H1 (cell line): ENCODE results near the gene RNU7-1. TPM values are rescaled to one million over a fixed set of nuclear protein-coding genes. Genes with fewer than 3 reads are reported as not detected.

ENCODE experiments used
- BCL11A ChIP-seq, 2 experiments: IDR thresholded peaks; one replicate each; pipeline ENCODE4 v1.6.1; 2011; ENCODE audit warnings: low read depth in 2 of 2, low read length in 2 of 2, mild to moderate bottlenecking in 2 of 2
- BRCA1 ChIP-seq: IDR thresholded peaks from 2 replicates; pipeline ENCODE4 v1.6.1; 2012; ENCODE audit warnings: low read depth, low read length, improper control_type of control experiment
- CHD1 ChIP-seq: IDR thresholded peaks from 2 replicates; pipeline ENCODE4 v1.6.1; 2012; ENCODE audit warnings: low read depth, low read length, improper control_type of control experiment
- CHD2 ChIP-seq: IDR thresholded peaks from 2 replicates; pipeline ENCODE4 v1.6.1; 2012; ENCODE audit warnings: low read length, improper control_type of control experiment
- GTF2F1 ChIP-seq: IDR thresholded peaks from 2 replicates; pipeline ENCODE4 v1.6.1; 2012; ENCODE audit warnings: low read depth, low read length, improper control_type of control experiment, borderline replicate concordance
- HDAC2 ChIP-seq, 2 experiments: fragments of 300-600 bp in 1 of 2; sonication (generic) in 1 of 2; IDR thresholded peaks; 2 replicates each; pipeline ENCODE4 v1.6.1; 2011 to 2012; ENCODE audit warnings: low read depth in 2 of 2, low read length in 2 of 2, mild to moderate bottlenecking in 2 of 2, moderate library complexity in 2 of 2, borderline replicate concordance in 1 of 2, inconsistent platforms in 1 of 2
- KDM4A ChIP-seq: IDR thresholded peaks from one replicate; pipeline ENCODE4 v1.7.1; 2012; ENCODE audit warnings: low read depth, mild to moderate bottlenecking, moderate library complexity, low read length, inconsistent platforms; ENCODE audit not compliant: severe bottlenecking
- KDM5A ChIP-seq: fragments of 200-600 bp; IDR thresholded peaks from 2 replicates; pipeline ENCODE4 v1.7.1; 2012; ENCODE audit warnings: mild to moderate bottlenecking, low read length, inconsistent platforms, mixed read lengths
- MAFK ChIP-seq: IDR thresholded peaks from 2 replicates; pipeline ENCODE4 v1.6.1; 2012; ENCODE audit warnings: low read depth, mild to moderate bottlenecking, improper control_type of control experiment, low read length
- NRF1 ChIP-seq: IDR thresholded peaks from 2 replicates; pipeline ENCODE4 v1.6.1; 2011; ENCODE audit warnings: mild to moderate bottlenecking, low read depth, low read length, improper control_type of control experiment
- PHF8 ChIP-seq: fragments of 200-600 bp; sonication (generic); conservative IDR thresholded peaks from 2 replicates; pipeline ENCODE4 v1.7.1; 2012; ENCODE audit warnings: low read depth, mild to moderate bottlenecking, inconsistent platforms, low read length, moderate library complexity
- POLR2A ChIP-seq, 2 experiments: IDR thresholded peaks; 1 replicate in 1 of 2; 2 replicates in 1 of 2; pipeline ENCODE4 v1.6.1; 2011; ENCODE audit warnings: low read depth in 2 of 2, low read length in 2 of 2, mild to moderate bottlenecking in 2 of 2; ENCODE audit errors: control extremely low read depth in 1 of 2
- POU5F1 ChIP-seq: IDR thresholded peaks from 2 replicates; pipeline ENCODE4 v1.6.1; 2011; ENCODE audit warnings: low read depth, mild to moderate bottlenecking, low read length, moderate library complexity
- RBBP5 ChIP-seq: IDR thresholded peaks from 2 replicates; pipeline ENCODE4 v1.7.1; 2012; ENCODE audit warnings: low read depth, mild to moderate bottlenecking, inconsistent platforms, low read length, moderate library complexity, borderline replicate concordance
- RXRA ChIP-seq: IDR thresholded peaks from 2 replicates; pipeline ENCODE4 v1.6.1; 2011; ENCODE audit warnings: low read depth, mild to moderate bottlenecking, low read length, moderate library complexity; ENCODE audit not compliant: insufficient read depth
- SAP30 ChIP-seq: fragments of 300-600 bp; sonication (generic); IDR thresholded peaks from 2 replicates; pipeline ENCODE4 v1.7.1; 2012; ENCODE audit warnings: low read length, moderate library complexity, mild to moderate bottlenecking, inconsistent platforms; ENCODE audit not compliant: insufficient read depth, insufficient replicate concordance
- SIN3A ChIP-seq, 2 experiments: IDR thresholded peaks in 1 of 2; conservative IDR thresholded peaks in 1 of 2; 2 replicates each; pipeline ENCODE4 v1.6.1; 2011 to 2012; ENCODE audit warnings: low read length in 2 of 2, improper control_type of control experiment in 1 of 2, low read depth in 1 of 2, mild to moderate bottlenecking in 1 of 2
- SIRT6 ChIP-seq: IDR thresholded peaks from one replicate; pipeline ENCODE4 v1.7.1; 2012; ENCODE audit warnings: low read length, inconsistent platforms
- SP2 ChIP-seq: IDR thresholded peaks from 2 replicates; pipeline ENCODE4 v1.6.1; 2012; ENCODE audit warnings: mild to moderate bottlenecking, low read length, inconsistent platforms
- TAF1 ChIP-seq: IDR thresholded peaks from 2 replicates; pipeline ENCODE4 v1.6.1; 2011; ENCODE audit warnings: mild to moderate bottlenecking, low read depth, low read length
- TAF7 ChIP-seq: optimal IDR thresholded peaks from 2 replicates; pipeline ENCODE3; 2011; ENCODE audit warnings: low read depth, mild to moderate bottlenecking, inconsistent platforms, low read length, moderate library complexity, borderline replicate concordance
- TCF12 ChIP-seq: IDR thresholded peaks from 2 replicates; pipeline ENCODE4 v1.6.1; 2011; ENCODE audit warnings: low read depth, mild to moderate bottlenecking, low read length
- YY1 ChIP-seq: IDR thresholded peaks from 2 replicates; pipeline ENCODE4 v1.6.1; 2011; ENCODE audit warnings: low read depth, mild to moderate bottlenecking, low read length
- polyA plus RNA-seq, 7 experiments: library from polyadenylated mRNA; depleted of rRNA in 3 of 7; stranded (reverse) in 5 of 7; unstranded in 2 of 7; fragments of >200 nt in 5 of 7; fragments of 200-250 nt in 2 of 7; gene quantifications; 1 replicate in 5 of 7; 2 replicates in 1 of 7; 4 replicates in 1 of 7; pipeline versions ENCODE4 v1.2.1 to v1.2.3, GENCODE V29; 2011 to 2013; ENCODE audit warnings: missing spikeins in 2 of 7, mixed read lengths in 2 of 7
- total RNA-seq: library from RNA; stranded (reverse); fragmentation: NEBNext Ultra II Directional; extraction: Animal tissue kit (Norgen Biotek cat#: 25700); gene quantifications from 2 replicates; pipeline ENCODE4 v1.2.1, GENCODE V29; 2021

Gene RNU7-1
- total and polyA plus RNA-seq, 2 of the 8 experiments (the other 6 are each of a cell fraction or from before 2014, with no cell fraction given) = not detected

DNA sequence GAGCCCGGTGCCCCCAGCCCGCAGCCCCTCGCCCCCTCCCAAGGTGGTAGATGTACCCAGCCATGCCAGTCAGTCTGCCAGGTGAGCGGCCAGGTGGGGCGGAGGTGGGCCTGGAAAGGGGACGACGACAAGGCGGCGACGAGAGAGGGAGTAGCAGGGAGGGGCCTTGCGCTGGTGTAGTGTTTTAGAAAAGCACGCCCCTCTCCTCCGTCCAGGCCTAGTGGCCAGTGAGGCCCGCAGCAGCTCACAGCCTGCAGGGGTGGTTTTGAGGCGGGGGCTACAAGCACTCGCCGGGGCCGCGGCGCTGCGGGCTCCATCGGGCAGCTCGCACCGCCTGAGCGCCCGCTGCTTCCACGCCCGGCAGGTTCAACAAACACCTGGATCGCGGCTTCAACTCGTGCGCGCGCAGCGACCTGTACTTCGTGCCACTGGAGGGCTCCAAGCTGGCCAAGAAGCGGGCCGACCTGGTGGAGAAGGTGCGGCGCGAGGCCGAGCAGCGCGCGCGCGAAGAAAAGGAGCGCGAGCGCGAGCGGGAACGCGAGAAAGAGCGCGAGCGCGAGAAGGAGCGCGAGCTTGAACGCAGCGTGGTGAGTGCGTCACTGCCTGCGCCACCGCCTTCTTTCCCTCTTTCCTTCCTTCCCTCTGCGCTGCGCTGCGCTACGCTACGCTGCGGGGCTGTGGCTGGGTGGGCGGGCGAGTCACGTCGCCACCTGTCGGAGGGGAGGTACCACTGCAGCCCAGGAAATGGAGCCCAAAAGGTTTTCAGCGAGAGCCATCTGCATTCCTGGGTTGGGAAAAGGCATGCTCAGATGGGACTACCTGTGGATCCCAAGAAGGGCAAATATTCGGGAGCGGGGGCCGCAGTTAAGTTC lies 5.9 kb upstream of the RNU7-1 start (continued):
- 0 out of 2 replicates have a peak, but pooled peaks have one; percentile 68 for TF ChIP-seq TCF12
- TF ChIP-seq SIN3A (conservative IDR thresholded peaks at IDR 0.05 in 1 of 2, IDR thresholded peaks at IDR 0.05 in 1 of 2; ENCODE audit: low read depth in 1 of 2, low read length in 2 of 2) = peak in 1 of 2 experiments; percentile 84; a peak in 2 of 4 replicates
- no peak for TF ChIP-seq GTF2F1
- peak; percentile 80; the same call in 1 of the 2 replicates for TF ChIP-seq YY1
- TF ChIP-seq BRCA1 = peak; percentile 81
- TF ChIP-seq SIRT6 = no peak
- TF ChIP-seq PHF8 = peak; percentile 76
- TF ChIP-seq SP2 = peak; percentile 19; the same call in 1 of the 2 replicates
- TF ChIP-seq HDAC2 (IDR thresholded peaks at IDR 0.05; ENCODE audit: borderline replicate concordance in 1 of 2, low read depth in 2 of 2, low read length in 2 of 2) = peak in 1 of 2 experiments; percentile 27; a peak in 2 of 4 replicates
- peak; percentile 88 for TF ChIP-seq CHD2
- no peak for TF ChIP-seq BCL11A (IDR thresholded peaks at IDR 0.05; ENCODE audit: low read depth in 2 of 2, low read length in 2 of 2)
- TF ChIP-seq TAF1 = peak; percentile 83
- TF ChIP-seq CHD1 = no peak
- TF ChIP-seq NRF1 = no peak
- TF ChIP-seq POU5F1 = no peak
- no peak for TF ChIP-seq KDM5A
- peak in 1 of 2 experiments; percentile 93; a peak in 2 of 3 replicates for TF ChIP-seq POLR2A (IDR thresholded peaks at IDR 0.05; ENCODE audit: control extremely low read depth in 1 of 2, low read depth in 2 of 2, low read length in 2 of 2)
- no peak for TF ChIP-seq SAP30
- TF ChIP-seq RXRA = no peak
- peak; percentile 95 for TF ChIP-seq KDM4A
- peak; percentile 86 for TF ChIP-seq TAF7
- no peak for TF ChIP-seq MAFK
- peak; percentile 40; the same call in 1 of the 2 replicates for TF ChIP-seq RBBP5
